H9 (cell line): ENCODE data around the gene STARD10. TPM values are rescaled to one million over a fixed set of nuclear protein-coding genes. Genes with fewer than 3 reads are reported as not detected.

Experiments
- DNase-seq: peaks from one replicate; pipeline ENCODE4 v3.0.0-alpha.2; 2017
- H2AFZ ChIP-seq: one replicate; pipeline ENCODE4 v1.6.1; 2013; ENCODE audit warnings: mild to moderate bottlenecking, low read length, control low read depth, moderate library complexity
- H2AK5ac ChIP-seq: 2 replicates; pipeline ENCODE4 v1.6.1; 2013; ENCODE audit warnings: low read length, control low read depth, mixed read lengths; ENCODE audit not compliant: insufficient read length
- H2BK120ac ChIP-seq: one replicate; pipeline ENCODE4 v1.6.1; 2013; ENCODE audit warnings: low read depth, mild to moderate bottlenecking, low read length, control low read depth, inconsistent platforms; ENCODE audit not compliant: poor library complexity, severe bottlenecking
- H2BK12ac ChIP-seq: 2 replicates; pipeline ENCODE4 v1.6.1; 2013; ENCODE audit warnings: low read length, control low read depth, mixed read lengths, low read depth; ENCODE audit not compliant: insufficient read length
- H2BK15ac ChIP-seq: 2 replicates; pipeline ENCODE4 v1.6.1; 2013; ENCODE audit warnings: low read depth, low read length, control low read depth
- H2BK20ac ChIP-seq: one replicate; pipeline ENCODE4 v1.6.1; 2013; ENCODE audit warnings: low read depth, mild to moderate bottlenecking, low read length, control low read depth, inconsistent platforms; ENCODE audit not compliant: poor library complexity, severe bottlenecking
- H2BK5ac ChIP-seq: 2 replicates; pipeline ENCODE4 v1.6.1; 2013; ENCODE audit warnings: low read length, control low read depth, mixed read lengths; ENCODE audit not compliant: insufficient read length
- H3K14ac ChIP-seq: 2 replicates; pipeline ENCODE4 v1.6.1; 2013; ENCODE audit warnings: low read length, control low read depth; ENCODE audit not compliant: insufficient read depth
- H3K18ac ChIP-seq: 2 replicates; pipeline ENCODE4 v1.6.1; 2013; ENCODE audit warnings: low read depth, mild to moderate bottlenecking, mixed read lengths, low read length, control low read depth; ENCODE audit not compliant: insufficient read length
- H3K23ac ChIP-seq: 2 replicates; pipeline ENCODE4 v1.6.1; 2013; ENCODE audit warnings: low read length, control low read depth, mixed read lengths, low read depth; ENCODE audit not compliant: insufficient read length
- H3K23me2 ChIP-seq: 2 replicates; pipeline ENCODE4 v1.6.1; 2013; ENCODE audit warnings: low read depth, mild to moderate bottlenecking, mixed read lengths, low read length, control low read depth; ENCODE audit not compliant: insufficient read length, poor library complexity, severe bottlenecking
- H3K27ac ChIP-seq: 2 replicates; pipeline ENCODE4 v1.5.1; 2013; ENCODE audit warnings: low read length, control low read depth, mixed read lengths, low read depth; ENCODE audit not compliant: insufficient read length
- H3K27me3 ChIP-seq: 2 replicates; pipeline ENCODE4 v1.6.1; 2013; ENCODE audit warnings: low read length, control low read depth, inconsistent platforms; ENCODE audit not compliant: insufficient read depth
- H3K4ac ChIP-seq: 2 replicates; pipeline ENCODE4 v1.6.1; 2013; ENCODE audit warnings: low read depth, mild to moderate bottlenecking, control low read depth, inconsistent platforms, low read length, moderate library complexity
- H3K4me1 ChIP-seq: 2 replicates; pipeline ENCODE4 v1.6.1; 2013; ENCODE audit warnings: low read length, control low read depth, inconsistent platforms; ENCODE audit not compliant: insufficient read depth
- H3K4me2 ChIP-seq: 2 replicates; pipeline ENCODE4 v1.6.1; 2013; ENCODE audit warnings: low read length, control low read depth, mixed read lengths; ENCODE audit not compliant: insufficient read length, insufficient read depth
- H3K56ac ChIP-seq: 2 replicates; pipeline ENCODE4 v1.6.1; 2013; ENCODE audit warnings: low read depth, mild to moderate bottlenecking, mixed read lengths, low read length, control low read depth; ENCODE audit not compliant: insufficient read length
- H3K79me1 ChIP-seq: 2 replicates; pipeline ENCODE4 v1.6.1; 2013; ENCODE audit warnings: low read depth, mild to moderate bottlenecking, moderate library complexity, low read length, control low read depth, inconsistent platforms; ENCODE audit not compliant: insufficient read depth, poor library complexity, severe bottlenecking
- H3K79me2 ChIP-seq: 2 replicates; pipeline ENCODE4 v1.6.1; 2013; ENCODE audit warnings: low read length, control low read depth, inconsistent platforms; ENCODE audit not compliant: insufficient read depth
- H3K9ac ChIP-seq: 2 replicates; pipeline ENCODE4 v1.6.1; 2013; ENCODE audit warnings: low read length, control low read depth, mixed read lengths; ENCODE audit not compliant: insufficient read length; ENCODE audit errors: extremely low read depth
- H3K9me3 ChIP-seq: one replicate; pipeline ENCODE4 v1.6.1; 2013; ENCODE audit warnings: low read depth, low read length, inconsistent platforms; ENCODE audit not compliant: control insufficient read depth
- H3T11ph ChIP-seq: one replicate; pipeline ENCODE4 v1.6.1; 2013; ENCODE audit warnings: mild to moderate bottlenecking, low read length, control low read depth, inconsistent platforms
- H4K20me1 ChIP-seq: one replicate; pipeline ENCODE4 v1.6.1; 2013; ENCODE audit not compliant: control insufficient read depth, insufficient read length, insufficient read depth
- H4K5ac ChIP-seq: 2 replicates; pipeline ENCODE4 v1.6.1; 2013; ENCODE audit warnings: low read depth, mild to moderate bottlenecking, mixed read lengths, low read length, control low read depth; ENCODE audit not compliant: insufficient read length
- H4K8ac ChIP-seq: replicated peaks from 2 replicates; pipeline ENCODE4 v1.6.1; 2013; ENCODE audit warnings: low read length, control low read depth, mixed read lengths, low read depth; ENCODE audit not compliant: insufficient read length
- H4K91ac ChIP-seq: 2 replicates; pipeline ENCODE4 v1.6.1; 2013; ENCODE audit warnings: low read depth, mild to moderate bottlenecking, moderate library complexity, mixed read lengths, low read length, control low read depth; ENCODE audit not compliant: insufficient read length
- H3K27ac Mint-ChIP-seq, 3 experiments: 2 replicates in 2 of 3; 3 replicates in 1 of 3; pipeline ENCODE4 v1.8.0; 2020 to 2021; ENCODE audit warnings: mixed read lengths in 3 of 3, mild to moderate bottlenecking in 1 of 3, moderate library complexity in 1 of 3
- H3K27me3 Mint-ChIP-seq: 2 replicates; pipeline ENCODE4 v1.8.0; 2021; ENCODE audit warnings: low read depth, mild to moderate bottlenecking, moderate library complexity, mixed read lengths
- H3K36me3 Mint-ChIP-seq, 3 experiments: 2 replicates in 2 of 3; 3 replicates in 1 of 3; pipeline ENCODE4 v1.8.0; 2020 to 2021; ENCODE audit warnings: low read depth in 3 of 3, mixed read lengths in 3 of 3; ENCODE audit not compliant: insufficient read depth in 1 of 3
- H3K4me1 Mint-ChIP-seq, 2 experiments: 2 replicates each; pipeline ENCODE4 v1.8.0; 2020; ENCODE audit warnings: mixed read lengths in 2 of 2
- H3K4me3 Mint-ChIP-seq, 2 experiments: 2 replicates in 1 of 2; 3 replicates in 1 of 2; pipeline ENCODE4 v1.8.0; 2020 to 2021; ENCODE audit warnings: mild to moderate bottlenecking in 2 of 2, mixed read lengths in 2 of 2, moderate library complexity in 1 of 2
- H3K9me3 Mint-ChIP-seq, 2 experiments: 2 replicates in 1 of 2; 3 replicates in 1 of 2; pipeline ENCODE4 v1.8.0; 2020; ENCODE audit warnings: mild to moderate bottlenecking in 2 of 2, mixed read lengths in 2 of 2, moderate library complexity in 1 of 2
- WGBS: extraction: QIAGEN DNeasy Blood & Tissue Kit; methylation state at CpG from one replicate; pipeline ENCODE4 v1.1.7; 2013; ENCODE audit warnings: missing lambda C conversion rate, low lambda C conversion rate, mixed read lengths; ENCODE audit not compliant: insufficient read length; ENCODE audit errors: extremely low coverage; 5-methylcytosine and 5-hydroxymethylcytosine counted together
- total RNA-seq: library from RNA; stranded (reverse); gene quantifications from 2 replicates; pipeline ENCODE4 v1.2.1, GENCODE V29; 2021
- TF ChIP-seq, protein P1 (sequence below): fragments of 200-600 bp; sonication (generic); conservative IDR thresholded peaks from 3 replicates; pipeline ENCODE4 v1.8.0; 2021; ENCODE audit warnings: antibody characterized with exemption, mild to moderate bottlenecking

Gene STARD10
- total RNA-seq, 1 experiment from 2014 or later, result 24.4 TPM

DNA sequence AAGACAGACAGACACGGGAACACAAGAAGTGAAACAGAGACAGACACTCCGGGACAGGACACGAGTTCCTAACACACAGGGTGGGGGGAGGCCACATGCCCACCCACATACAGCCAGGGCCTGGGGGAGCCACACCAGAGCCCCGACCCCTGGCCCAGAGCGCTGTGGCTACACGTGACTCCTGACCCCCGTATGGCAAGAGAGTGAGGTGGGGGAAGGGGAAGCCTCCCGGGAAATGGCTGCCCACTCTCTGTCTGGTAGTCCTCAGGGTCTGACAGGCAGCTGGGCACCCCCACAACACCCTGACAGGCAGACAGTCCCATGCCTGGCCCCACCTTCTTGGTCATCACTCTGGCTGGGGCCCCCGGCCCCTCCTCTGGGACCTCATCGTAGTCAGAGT is 81.0 kb downstream of the STARD10 start:
- Histone ChIP-seq H3K23me2 (no peaks in the 10 kb centered on the region), H4K91ac (no peak overlapping the region), H3K14ac (no peak overlapping the region), H2BK15ac (no peak overlapping the region), H3K4me1 (no peaks in the 10 kb centered on the region), H3K9me3 (no peaks in the 10 kb centered on the region), H3T11ph (no peak overlapping the region), H2BK120ac (no peak overlapping the region), H3K4ac (no peak overlapping the region), H2BK5ac (no peak overlapping the region), H3K79me2 (no peaks in the 10 kb centered on the region), H4K5ac (no peak overlapping the region), H3K18ac (no peak overlapping the region), H3K56ac (no peak overlapping the region), H3K9ac (no peak overlapping the region), H4K20me1 (peaks cover 4% of the 10 kb centered on the region), H2BK12ac (no peak overlapping the region), H2AFZ (no peak overlapping the region), H2AK5ac (no peak overlapping the region), H2BK20ac (no peak overlapping the region), H4K8ac (no peak overlapping the region), H3K79me1 (no peaks in the 10 kb centered on the region), H3K4me2 (no peak overlapping the region), H3K27ac (no peak overlapping the region), H3K23ac (no peak overlapping the region), H3K27me3 (no peaks in the 10 kb centered on the region)
- Mint-ChIP-seq H3K27ac (peak overlapping the region in 2 of 3 experiments; percentile 29 to 30; a peak in 4 of 7 replicates), H3K4me1 (peaks cover 7 to 24% of the 10 kb centered on the region in 2 experiments), H3K4me3 (no peak overlapping the region), H3K27me3 (no peaks in the 10 kb centered on the region), H3K9me3 (no peaks in the 10 kb centered on the region), H3K36me3 (peaks cover 15 to 38% (median 20%) of the 10 kb centered on the region in 3 experiments; a peak in 6 of 7 replicates)
- DNase-seq, result no peak
- TF ChIP-seq, protein P1, sequence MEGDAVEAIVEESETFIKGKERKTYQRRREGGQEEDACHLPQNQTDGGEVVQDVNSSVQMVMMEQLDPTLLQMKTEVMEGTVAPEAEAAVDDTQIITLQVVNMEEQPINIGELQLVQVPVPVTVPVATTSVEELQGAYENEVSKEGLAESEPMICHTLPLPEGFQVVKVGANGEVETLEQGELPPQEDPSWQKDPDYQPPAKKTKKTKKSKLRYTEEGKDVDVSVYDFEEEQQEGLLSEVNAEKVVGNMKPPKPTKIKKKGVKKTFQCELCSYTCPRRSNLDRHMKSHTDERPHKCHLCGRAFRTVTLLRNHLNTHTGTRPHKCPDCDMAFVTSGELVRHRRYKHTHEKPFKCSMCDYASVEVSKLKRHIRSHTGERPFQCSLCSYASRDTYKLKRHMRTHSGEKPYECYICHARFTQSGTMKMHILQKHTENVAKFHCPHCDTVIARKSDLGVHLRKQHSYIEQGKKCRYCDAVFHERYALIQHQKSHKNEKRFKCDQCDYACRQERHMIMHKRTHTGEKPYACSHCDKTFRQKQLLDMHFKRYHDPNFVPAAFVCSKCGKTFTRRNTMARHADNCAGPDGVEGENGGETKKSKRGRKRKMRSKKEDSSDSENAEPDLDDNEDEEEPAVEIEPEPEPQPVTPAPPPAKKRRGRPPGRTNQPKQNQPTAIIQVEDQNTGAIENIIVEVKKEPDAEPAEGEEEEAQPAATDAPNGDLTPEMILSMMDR, result no peak
- no CpG with 5 or more reads among the region's 10 CpGs for WGBS
